ENCODE data around the gene AMOTL2.
A peak's percentile ranks its signal among the peaks of the same experiment; 100 is the strongest.

The AMOTL2 gene

GRCh38 chr3:134393074-134393473 is 18.8 kb upstream of the AMOTL2 start:
- DNase-seq (ENCODE audit: insufficient read length) (no peak), FAIRE-seq (no peak)
- no peak for TF ChIP-seq POLR2AphosphoS5 (IDR thresholded peaks at IDR 0.05; ENCODE audit: low read depth, low read length)
- TF ChIP-seq POLR2A (IDR thresholded peaks at IDR 0.05; ENCODE audit: low read depth, low read length) = no peak
- no peak for TF ChIP-seq TAF1 (IDR thresholded peaks at IDR 0.05; ENCODE audit: borderline replicate concordance, low read depth, low read length)

- TF ChIP-seq POLR2AphosphoS5 (IDR thresholded peaks at IDR 0.05; ENCODE audit: low read depth, low read length) (no peak), POLR2A (IDR thresholded peaks at IDR 0.05; ENCODE audit: low read depth, low read length) (no peak), TAF1 (IDR thresholded peaks at IDR 0.05; ENCODE audit: borderline replicate concordance, low read depth, low read length) (no peak)
- FAIRE-seq (no peak), DNase-seq (ENCODE audit: insufficient read length) (no peak)
Observed at GRCh38 chr3:134392336-134392983, 18.2 kb upstream of the AMOTL2 start.

GRCh38 chr3:134389865-134390264 is 15.6 kb upstream of the AMOTL2 start:
- TF ChIP-seq TAF1 (IDR thresholded peaks at IDR 0.05; ENCODE audit: borderline replicate concordance, low read depth, low read length) (no peak), POLR2A (IDR thresholded peaks at IDR 0.05; ENCODE audit: low read depth, low read length) (no peak), POLR2AphosphoS5 (IDR thresholded peaks at IDR 0.05; ENCODE audit: low read depth, low read length) (no peak)
- DNase-seq (ENCODE audit: insufficient read length) (no peak), FAIRE-seq (no peak)

GRCh38 chr3:134388788-134389485 is 14.7 kb upstream of the AMOTL2 start:
- no peak for FAIRE-seq

GRCh38 chr3:134388292-134388691 is 14.0 kb upstream of the AMOTL2 start:
- FAIRE-seq = no peak
- no peak for TF ChIP-seq POLR2A (IDR thresholded peaks at IDR 0.05; ENCODE audit: low read depth, low read length)
- DNase-seq (ENCODE audit: insufficient read length) = no peak

More at GRCh38 chr3:134388788-134389485, 14.7 kb upstream of the AMOTL2 start:
- TF ChIP-seq TAF1 (IDR thresholded peaks at IDR 0.05; ENCODE audit: borderline replicate concordance, low read depth, low read length) = no peak
- no peak for TF ChIP-seq POLR2A (IDR thresholded peaks at IDR 0.05; ENCODE audit: low read depth, low read length)
- TF ChIP-seq POLR2AphosphoS5 (IDR thresholded peaks at IDR 0.05; ENCODE audit: low read depth, low read length) = no peak
- no peak for DNase-seq (ENCODE audit: insufficient read length)

GRCh38 chr3:134387293-134387692 is 13.0 kb upstream of the AMOTL2 start:
- TF ChIP-seq TAF1 (IDR thresholded peaks at IDR 0.05; ENCODE audit: borderline replicate concordance, low read depth, low read length) (no peak), POLR2AphosphoS5 (IDR thresholded peaks at IDR 0.05; ENCODE audit: low read depth, low read length) (no peak), POLR2A (IDR thresholded peaks at IDR 0.05; ENCODE audit: low read depth, low read length) (no peak)
- DNase-seq (ENCODE audit: insufficient read length) (no peak), FAIRE-seq (no peak)

- TF ChIP-seq POLR2AphosphoS5 (IDR thresholded peaks at IDR 0.05; ENCODE audit: low read depth, low read length) = no peak
- TF ChIP-seq TAF1 (IDR thresholded peaks at IDR 0.05; ENCODE audit: borderline replicate concordance, low read depth, low read length) = no peak
Observed at GRCh38 chr3:134384963-134385362, 10.7 kb upstream of the AMOTL2 start.

GRCh38 chr3:134381831-134382442 is 7.7 kb upstream of the AMOTL2 start:
- no peak for TF ChIP-seq POLR2A (IDR thresholded peaks at IDR 0.05; ENCODE audit: low read depth, low read length)
- no peak for TF ChIP-seq TAF1 (IDR thresholded peaks at IDR 0.05; ENCODE audit: borderline replicate concordance, low read depth, low read length)
- TF ChIP-seq POLR2AphosphoS5 (IDR thresholded peaks at IDR 0.05; ENCODE audit: low read depth, low read length) = no peak
- DNase-seq (ENCODE audit: insufficient read length) = no peak
- no peak for FAIRE-seq

More at GRCh38 chr3:134384963-134385362, 10.7 kb upstream of the AMOTL2 start:
- DNase-seq (ENCODE audit: insufficient read length) (no peak), FAIRE-seq (no peak)

GRCh38 chr3:134381076-134381475 is 6.8 kb upstream of the AMOTL2 start:
- TF ChIP-seq POLR2A (IDR thresholded peaks at IDR 0.05; ENCODE audit: low read depth, low read length) (no peak), TAF1 (IDR thresholded peaks at IDR 0.05; ENCODE audit: borderline replicate concordance, low read depth, low read length) (no peak), POLR2AphosphoS5 (IDR thresholded peaks at IDR 0.05; ENCODE audit: low read depth, low read length) (no peak)
- no peak for FAIRE-seq
- DNase-seq (ENCODE audit: insufficient read length) = no peak

GRCh38 chr3:134380249-134380648 is 6.0 kb upstream of the AMOTL2 start:
- FAIRE-seq = peak; percentile 61
- DNase-seq (ENCODE audit: insufficient read length) = no peak

GRCh38 chr3:134378818-134379217 is 4.6 kb upstream of the AMOTL2 start:
- DNase-seq (ENCODE audit: insufficient read length) (no peak), FAIRE-seq (no peak)

More at GRCh38 chr3:134380249-134380648, 6.0 kb upstream of the AMOTL2 start:
- no peak for TF ChIP-seq POLR2AphosphoS5 (IDR thresholded peaks at IDR 0.05; ENCODE audit: low read depth, low read length)
- no peak for TF ChIP-seq TAF1 (IDR thresholded peaks at IDR 0.05; ENCODE audit: borderline replicate concordance, low read depth, low read length)
- TF ChIP-seq POLR2A (IDR thresholded peaks at IDR 0.05; ENCODE audit: low read depth, low read length) = no peak

GRCh38 chr3:134378384-134378783 is 4.1 kb upstream of the AMOTL2 start:
- FAIRE-seq (no peak), DNase-seq (ENCODE audit: insufficient read length) (no peak)
- no peak for TF ChIP-seq POLR2AphosphoS5 (IDR thresholded peaks at IDR 0.05; ENCODE audit: low read depth, low read length)
- no peak for TF ChIP-seq POLR2A (IDR thresholded peaks at IDR 0.05; ENCODE audit: low read depth, low read length)
- TF ChIP-seq TAF1 (IDR thresholded peaks at IDR 0.05; ENCODE audit: borderline replicate concordance, low read depth, low read length) = no peak

More at GRCh38 chr3:134378818-134379217, 4.6 kb upstream of the AMOTL2 start:
- TF ChIP-seq POLR2A (IDR thresholded peaks at IDR 0.05; ENCODE audit: low read depth, low read length) (no peak), POLR2AphosphoS5 (IDR thresholded peaks at IDR 0.05; ENCODE audit: low read depth, low read length) (no peak), TAF1 (IDR thresholded peaks at IDR 0.05; ENCODE audit: borderline replicate concordance, low read depth, low read length) (no peak)
